ENCODE results near the gene HAO1.

GRCh38 chr20:7924692-7925091 lies 15.6 kb downstream of the HAO1 start:
- TF ChIP-seq CTCF (IDR thresholded peaks at IDR 0.05 in 2 of 3, conservative IDR thresholded peaks at IDR 0.05 in 1 of 3; ENCODE audit: insufficient read depth in 2 of 3, low read depth in 1 of 3, low read length in 3 of 3) (no peak), ZNF740 (CRISPR knock-in tag; IDR thresholded peaks at IDR 0.05) (no peak), ZNF740 (tag; IDR thresholded peaks at IDR 0.05) (no peak), ZNF655 (CRISPR knock-in tag; IDR thresholded peaks at IDR 0.05) (no peak), ZNF140 (CRISPR knock-in tag; IDR thresholded peaks at IDR 0.05) (no peak), NRF1 (conservative IDR thresholded peaks at IDR 0.05 in 1 of 2, IDR thresholded peaks at IDR 0.05 in 1 of 2) (no peak), TCF7 (IDR thresholded peaks at IDR 0.05; ENCODE audit: borderline replicate concordance) (no peak), YY1 (IDR thresholded peaks at IDR 0.05; ENCODE audit: borderline replicate concordance in 1 of 3, control insufficient read depth in 1 of 3, extremely low read depth in 1 of 3, insufficient read depth in 3 of 3, insufficient read length in 1 of 3, insufficient replicate concordance in 2 of 3, low read depth in 1 of 3, low read length in 2 of 3) (no peak), HDAC2 (IDR thresholded peaks at IDR 0.05) (no peak), PML (IDR thresholded peaks at IDR 0.05; ENCODE audit: low read length) (no peak), GABPA (tag; conservative IDR thresholded peaks at IDR 0.05; ENCODE audit: low read depth) (no peak), EP300 (IDR thresholded peaks at IDR 0.05; ENCODE audit: low read length) (no peak), MAX (CRISPR knock-in tag; IDR thresholded peaks at IDR 0.05) (no peak)

Data from K562 (cell line).